GM23338 (cell line): ENCODE data around the gene TNFRSF12A. TPM values are rescaled to one million over a fixed set of nuclear protein-coding genes. Genes with fewer than 3 reads are reported as not detected.

Source experiments
- ATAC-seq: fragments of 200-7000 bp; cut with Tn5 transposase; 3 replicates; pipeline ENCODE4 v1.9.1; 2020
- DNase-seq: peaks from one replicate; pipeline ENCODE4 v3.0.0-alpha.2; 2015; ENCODE audit warnings: low spot score
- H2AFZ ChIP-seq: fragments of 200-600 bp; sonication (generic); 2 replicates; pipeline ENCODE4 v1.8.0; 2016; ENCODE audit warnings: antibody characterized with exemption, mild to moderate bottlenecking, moderate library complexity
- H3F3A ChIP-seq: fragments of 200-600 bp; sonication (generic); replicated peaks from 2 replicates; pipeline ENCODE4 v1.8.0; 2017; ENCODE audit warnings: antibody characterized with exemption, mixed run types, low read depth
- H3K27ac ChIP-seq: fragments of 200-600 bp; sonication (generic); 2 replicates; pipeline ENCODE4 v1.6.1; 2016; ENCODE audit warnings: low read depth
- H3K27me3 ChIP-seq: fragments of 200-600 bp; sonication (generic); 2 replicates; pipeline ENCODE4 v1.8.0; 2016; ENCODE audit warnings: mild to moderate bottlenecking, mixed run types, moderate library complexity; ENCODE audit not compliant: insufficient read depth
- H3K36me3 ChIP-seq: fragments of 200-600 bp; sonication (generic); 2 replicates; pipeline ENCODE4 v1.8.0; 2016; ENCODE audit warnings: mild to moderate bottlenecking; ENCODE audit not compliant: insufficient read depth
- H3K4me1 ChIP-seq: fragments of 200-600 bp; sonication (generic); 2 replicates; pipeline ENCODE4 v1.8.0; 2016; ENCODE audit warnings: mild to moderate bottlenecking, moderate library complexity; ENCODE audit not compliant: insufficient read depth
- H3K4me2 ChIP-seq: fragments of 200-600 bp; sonication (generic); 2 replicates; pipeline ENCODE4 v1.7.1; 2017; ENCODE audit warnings: mixed run types
- H3K4me3 ChIP-seq: fragments of 200-600 bp; sonication (generic); 2 replicates; pipeline ENCODE4 v1.6.1; 2016; ENCODE audit warnings: mixed run types
- H3K79me2 ChIP-seq: fragments of 200-600 bp; sonication (generic); replicated peaks from 2 replicates; pipeline ENCODE4 v1.8.0; 2017; ENCODE audit warnings: mild to moderate bottlenecking; ENCODE audit not compliant: insufficient read depth
- H3K9me2 ChIP-seq: fragments of 200-600 bp; sonication (generic); 2 replicates; pipeline ENCODE4 v1.8.0; 2017; ENCODE audit not compliant: insufficient read depth
- H4K20me1 ChIP-seq: fragments of 200-600 bp; sonication (generic); replicated peaks from 2 replicates; pipeline ENCODE4 v1.8.0; 2017; ENCODE audit warnings: mild to moderate bottlenecking; ENCODE audit not compliant: insufficient read depth
- H3K27ac Mint-ChIP-seq: 2 replicates; pipeline ENCODE4 v1.8.0; 2020; ENCODE audit warnings: inconsistent platforms, mild to moderate bottlenecking, moderate library complexity, mixed read lengths
- H3K27me3 Mint-ChIP-seq: 3 replicates; pipeline ENCODE4 v1.8.0; 2022; ENCODE audit warnings: low read depth, mild to moderate bottlenecking, moderate library complexity, mixed read lengths, inconsistent platforms; ENCODE audit not compliant: insufficient read depth, poor library complexity
- H3K36me3 Mint-ChIP-seq: 3 replicates; pipeline ENCODE4 v1.8.0; 2021; ENCODE audit warnings: low read depth, mild to moderate bottlenecking, inconsistent platforms, moderate library complexity, mixed read lengths
- H3K4me1 Mint-ChIP-seq: 3 replicates; pipeline ENCODE4 v1.8.0; 2020; ENCODE audit warnings: mild to moderate bottlenecking, inconsistent platforms, mixed read lengths
- H3K4me3 Mint-ChIP-seq: 3 replicates; pipeline ENCODE4 v1.8.0; 2021; ENCODE audit warnings: moderate library complexity, mild to moderate bottlenecking, inconsistent platforms, mixed read lengths
- H3K9me3 Mint-ChIP-seq: 3 replicates; pipeline ENCODE4 v1.8.0; 2020; ENCODE audit warnings: moderate library complexity, mild to moderate bottlenecking, inconsistent platforms, mixed read lengths
- CREB1 ChIP-seq: fragments of 250-450 bp; sonication (Bioruptor Pico); IDR thresholded peaks from 2 replicates; pipeline ENCODE4 v1.5.0; 2020; ENCODE audit warnings: low read depth, mild to moderate bottlenecking, moderate library complexity
- EZH2 ChIP-seq: fragments of 200-600 bp; sonication (generic); IDR thresholded peaks from one replicate; pipeline ENCODE4 v1.8.0; 2017; ENCODE audit warnings: antibody characterized with exemption, mild to moderate bottlenecking, low read depth; ENCODE audit not compliant: unreplicated experiment
- EZH2phosphoT487 ChIP-seq: fragments of 200-600 bp; sonication (generic); IDR thresholded peaks from one replicate; pipeline ENCODE4 v1.8.1; 2018; ENCODE audit warnings: antibody characterized with exemption; ENCODE audit not compliant: unreplicated experiment
- JUNB ChIP-seq: IDR thresholded peaks from one replicate; pipeline ENCODE4 v1.6.1; 2016; ENCODE audit warnings: antibody characterized with exemption; ENCODE audit not compliant: unreplicated experiment
- NANOG ChIP-seq: IDR thresholded peaks from 2 replicates; pipeline ENCODE4 v1.6.1; 2016; ENCODE audit warnings: antibody characterized with exemption, borderline replicate concordance
- POLR2AphosphoS5 ChIP-seq: IDR thresholded peaks from 2 replicates; pipeline ENCODE4 v1.6.1; 2016; ENCODE audit warnings: antibody characterized with exemption, low read depth
- STAT1 ChIP-seq: IDR thresholded peaks from one replicate; pipeline ENCODE4 v1.6.1; 2016; ENCODE audit warnings: antibody characterized with exemption; ENCODE audit not compliant: unreplicated experiment
- ZNF114 ChIP-seq: fragments of 250-450 bp; sonication (Bioruptor Pico); IDR thresholded peaks from 2 replicates; pipeline ENCODE4 v1.5.0; 2020; ENCODE audit warnings: mild to moderate bottlenecking, moderate library complexity
- ZNF331 ChIP-seq: fragments of 250-450 bp; sonication (Bioruptor Pico); IDR thresholded peaks from 2 replicates; pipeline ENCODE4 v1.5.0; 2020; ENCODE audit warnings: low read depth, mild to moderate bottlenecking, moderate library complexity
- polyA plus RNA-seq: library from polyadenylated mRNA; unstranded; fragments of >200 nt; fragmentation: Nextera tagmentation; extraction: Ambion mirVana; gene quantifications from 2 replicates; pipeline ENCODE4 v1.2.1, GENCODE V29; 2016
- total RNA-seq: library from RNA; depleted of rRNA; stranded (reverse); fragments of >200 nt; shearing (Covaris generic); gene quantifications from 2 replicates; pipeline ENCODE4 v1.2.3, GENCODE V29; 2014
- TF ChIP-seq, protein P1 (sequence below), 2 experiments: fragments of 200-600 bp in 1 of 2; sonication (generic) in 1 of 2; conservative IDR thresholded peaks; 2 replicates each; pipeline versions ENCODE4 v1.5.1 to v1.6.1; 2016 to 2017; ENCODE audit warnings: antibody characterized with exemption in 2 of 2, low read depth in 2 of 2, mild to moderate bottlenecking in 2 of 2, moderate library complexity in 1 of 2
- TF ChIP-seq, protein P2 (sequence below): IDR thresholded peaks from 2 replicates; pipeline ENCODE4 v1.6.1; 2016; ENCODE audit warnings: antibody characterized with exemption
- TF ChIP-seq, protein P3 (sequence below): fragments of 250-450 bp; sonication (Bioruptor Pico); IDR thresholded peaks from 2 replicates; pipeline ENCODE4 v1.5.0; 2020; ENCODE audit warnings: mild to moderate bottlenecking, moderate library complexity

TNFRSF12A gene
- total and polyA plus RNA-seq, 2 experiments from 2014 or later: 78.0 to 152 TPM

DNA sequence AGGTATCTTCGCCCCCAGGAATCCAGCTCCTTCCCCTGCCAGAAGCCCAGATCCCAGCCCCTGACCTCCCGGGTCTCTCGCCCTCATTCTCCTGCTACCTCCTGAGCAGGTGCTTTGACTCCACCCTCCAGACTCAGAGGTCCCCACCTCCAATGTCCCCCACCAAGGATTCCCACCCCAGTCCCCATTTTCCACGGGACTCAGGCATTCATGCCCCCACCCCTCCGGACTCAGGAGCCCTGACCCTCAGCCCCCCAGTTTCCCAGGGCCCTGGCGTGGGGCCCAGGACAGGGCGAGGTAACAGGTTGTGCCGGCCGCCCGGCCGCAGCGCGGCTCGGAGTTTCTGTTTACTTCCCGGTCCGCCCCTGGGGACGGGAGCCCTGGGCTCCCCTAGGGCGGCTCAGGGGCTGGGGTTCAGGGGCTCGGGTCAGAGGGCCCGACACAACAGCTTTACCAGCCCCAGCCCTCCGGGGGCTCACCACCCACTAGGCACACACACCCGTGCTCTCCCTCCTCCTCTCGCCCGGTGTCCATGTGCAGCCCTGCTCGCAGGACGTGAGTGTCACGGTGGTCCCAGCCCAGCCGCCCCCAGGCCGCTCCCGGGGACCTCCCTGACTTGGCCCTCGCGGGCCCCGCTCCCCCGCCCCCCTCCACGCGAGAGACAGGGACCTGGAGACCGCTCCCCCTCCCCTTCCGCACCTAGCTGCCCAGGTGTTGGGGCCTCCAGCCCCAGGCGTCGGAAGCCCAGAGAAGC is 16.0 kb downstream of the TNFRSF12A start:
- H3K36me3 Mint-ChIP-seq: peaks cover 22% of the 10 kb centered on the region
- Histone ChIP-seq H3K9me2 (no peaks in the 10 kb centered on the region), H3K4me3 (peak overlapping the region; percentile 84), H2AFZ (no peak overlapping the region), H3F3A (peaks cover 22% of the 10 kb centered on the region; the same call in 1 of the 2 replicates), H3K4me2 (peak overlapping the region; percentile 96), H4K20me1 (peaks cover 14% of the 10 kb centered on the region), H3K4me1 (peaks cover 28% of the 10 kb centered on the region; the same call in 1 of the 2 replicates), H3K27ac (no peak overlapping the region), H3K27me3 (no peaks in the 10 kb centered on the region), H3K36me3 (no peaks in the 10 kb centered on the region), H3K79me2 (no peaks in the 10 kb centered on the region)
- H3K4me1 Mint-ChIP-seq: peaks cover 33% of the 10 kb centered on the region
- no peak overlapping the region for H3K27ac Mint-ChIP-seq
- H3K4me3 Mint-ChIP-seq: peak overlapping the region; percentile 79
- peaks cover 4% of the 10 kb centered on the region; the same call in 2 of the 3 replicates for H3K9me3 Mint-ChIP-seq
- ATAC-seq (peak; percentile 49), DNase-seq (peak; percentile 62)
- TF ChIP-seq, protein P1, sequence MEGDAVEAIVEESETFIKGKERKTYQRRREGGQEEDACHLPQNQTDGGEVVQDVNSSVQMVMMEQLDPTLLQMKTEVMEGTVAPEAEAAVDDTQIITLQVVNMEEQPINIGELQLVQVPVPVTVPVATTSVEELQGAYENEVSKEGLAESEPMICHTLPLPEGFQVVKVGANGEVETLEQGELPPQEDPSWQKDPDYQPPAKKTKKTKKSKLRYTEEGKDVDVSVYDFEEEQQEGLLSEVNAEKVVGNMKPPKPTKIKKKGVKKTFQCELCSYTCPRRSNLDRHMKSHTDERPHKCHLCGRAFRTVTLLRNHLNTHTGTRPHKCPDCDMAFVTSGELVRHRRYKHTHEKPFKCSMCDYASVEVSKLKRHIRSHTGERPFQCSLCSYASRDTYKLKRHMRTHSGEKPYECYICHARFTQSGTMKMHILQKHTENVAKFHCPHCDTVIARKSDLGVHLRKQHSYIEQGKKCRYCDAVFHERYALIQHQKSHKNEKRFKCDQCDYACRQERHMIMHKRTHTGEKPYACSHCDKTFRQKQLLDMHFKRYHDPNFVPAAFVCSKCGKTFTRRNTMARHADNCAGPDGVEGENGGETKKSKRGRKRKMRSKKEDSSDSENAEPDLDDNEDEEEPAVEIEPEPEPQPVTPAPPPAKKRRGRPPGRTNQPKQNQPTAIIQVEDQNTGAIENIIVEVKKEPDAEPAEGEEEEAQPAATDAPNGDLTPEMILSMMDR (conservative IDR thresholded peaks at IDR 0.05; ENCODE audit: low read depth in 2 of 2): no peak
- TF ChIP-seq EZH2phosphoT487 (no peak), ZNF114 (no peak), ZNF331 (CRISPR knock-in tag) (no peak), CREB1 (CRISPR knock-in tag) (no peak), JUNB (no peak), POLR2AphosphoS5 (no peak), EZH2 (no peak), STAT1 (no peak), NANOG (no peak)
- TF ChIP-seq, protein P2, sequence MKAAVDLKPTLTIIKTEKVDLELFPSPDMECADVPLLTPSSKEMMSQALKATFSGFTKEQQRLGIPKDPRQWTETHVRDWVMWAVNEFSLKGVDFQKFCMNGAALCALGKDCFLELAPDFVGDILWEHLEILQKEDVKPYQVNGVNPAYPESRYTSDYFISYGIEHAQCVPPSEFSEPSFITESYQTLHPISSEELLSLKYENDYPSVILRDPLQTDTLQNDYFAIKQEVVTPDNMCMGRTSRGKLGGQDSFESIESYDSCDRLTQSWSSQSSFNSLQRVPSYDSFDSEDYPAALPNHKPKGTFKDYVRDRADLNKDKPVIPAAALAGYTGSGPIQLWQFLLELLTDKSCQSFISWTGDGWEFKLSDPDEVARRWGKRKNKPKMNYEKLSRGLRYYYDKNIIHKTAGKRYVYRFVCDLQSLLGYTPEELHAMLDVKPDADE: no peak
- TF ChIP-seq, protein P3, sequence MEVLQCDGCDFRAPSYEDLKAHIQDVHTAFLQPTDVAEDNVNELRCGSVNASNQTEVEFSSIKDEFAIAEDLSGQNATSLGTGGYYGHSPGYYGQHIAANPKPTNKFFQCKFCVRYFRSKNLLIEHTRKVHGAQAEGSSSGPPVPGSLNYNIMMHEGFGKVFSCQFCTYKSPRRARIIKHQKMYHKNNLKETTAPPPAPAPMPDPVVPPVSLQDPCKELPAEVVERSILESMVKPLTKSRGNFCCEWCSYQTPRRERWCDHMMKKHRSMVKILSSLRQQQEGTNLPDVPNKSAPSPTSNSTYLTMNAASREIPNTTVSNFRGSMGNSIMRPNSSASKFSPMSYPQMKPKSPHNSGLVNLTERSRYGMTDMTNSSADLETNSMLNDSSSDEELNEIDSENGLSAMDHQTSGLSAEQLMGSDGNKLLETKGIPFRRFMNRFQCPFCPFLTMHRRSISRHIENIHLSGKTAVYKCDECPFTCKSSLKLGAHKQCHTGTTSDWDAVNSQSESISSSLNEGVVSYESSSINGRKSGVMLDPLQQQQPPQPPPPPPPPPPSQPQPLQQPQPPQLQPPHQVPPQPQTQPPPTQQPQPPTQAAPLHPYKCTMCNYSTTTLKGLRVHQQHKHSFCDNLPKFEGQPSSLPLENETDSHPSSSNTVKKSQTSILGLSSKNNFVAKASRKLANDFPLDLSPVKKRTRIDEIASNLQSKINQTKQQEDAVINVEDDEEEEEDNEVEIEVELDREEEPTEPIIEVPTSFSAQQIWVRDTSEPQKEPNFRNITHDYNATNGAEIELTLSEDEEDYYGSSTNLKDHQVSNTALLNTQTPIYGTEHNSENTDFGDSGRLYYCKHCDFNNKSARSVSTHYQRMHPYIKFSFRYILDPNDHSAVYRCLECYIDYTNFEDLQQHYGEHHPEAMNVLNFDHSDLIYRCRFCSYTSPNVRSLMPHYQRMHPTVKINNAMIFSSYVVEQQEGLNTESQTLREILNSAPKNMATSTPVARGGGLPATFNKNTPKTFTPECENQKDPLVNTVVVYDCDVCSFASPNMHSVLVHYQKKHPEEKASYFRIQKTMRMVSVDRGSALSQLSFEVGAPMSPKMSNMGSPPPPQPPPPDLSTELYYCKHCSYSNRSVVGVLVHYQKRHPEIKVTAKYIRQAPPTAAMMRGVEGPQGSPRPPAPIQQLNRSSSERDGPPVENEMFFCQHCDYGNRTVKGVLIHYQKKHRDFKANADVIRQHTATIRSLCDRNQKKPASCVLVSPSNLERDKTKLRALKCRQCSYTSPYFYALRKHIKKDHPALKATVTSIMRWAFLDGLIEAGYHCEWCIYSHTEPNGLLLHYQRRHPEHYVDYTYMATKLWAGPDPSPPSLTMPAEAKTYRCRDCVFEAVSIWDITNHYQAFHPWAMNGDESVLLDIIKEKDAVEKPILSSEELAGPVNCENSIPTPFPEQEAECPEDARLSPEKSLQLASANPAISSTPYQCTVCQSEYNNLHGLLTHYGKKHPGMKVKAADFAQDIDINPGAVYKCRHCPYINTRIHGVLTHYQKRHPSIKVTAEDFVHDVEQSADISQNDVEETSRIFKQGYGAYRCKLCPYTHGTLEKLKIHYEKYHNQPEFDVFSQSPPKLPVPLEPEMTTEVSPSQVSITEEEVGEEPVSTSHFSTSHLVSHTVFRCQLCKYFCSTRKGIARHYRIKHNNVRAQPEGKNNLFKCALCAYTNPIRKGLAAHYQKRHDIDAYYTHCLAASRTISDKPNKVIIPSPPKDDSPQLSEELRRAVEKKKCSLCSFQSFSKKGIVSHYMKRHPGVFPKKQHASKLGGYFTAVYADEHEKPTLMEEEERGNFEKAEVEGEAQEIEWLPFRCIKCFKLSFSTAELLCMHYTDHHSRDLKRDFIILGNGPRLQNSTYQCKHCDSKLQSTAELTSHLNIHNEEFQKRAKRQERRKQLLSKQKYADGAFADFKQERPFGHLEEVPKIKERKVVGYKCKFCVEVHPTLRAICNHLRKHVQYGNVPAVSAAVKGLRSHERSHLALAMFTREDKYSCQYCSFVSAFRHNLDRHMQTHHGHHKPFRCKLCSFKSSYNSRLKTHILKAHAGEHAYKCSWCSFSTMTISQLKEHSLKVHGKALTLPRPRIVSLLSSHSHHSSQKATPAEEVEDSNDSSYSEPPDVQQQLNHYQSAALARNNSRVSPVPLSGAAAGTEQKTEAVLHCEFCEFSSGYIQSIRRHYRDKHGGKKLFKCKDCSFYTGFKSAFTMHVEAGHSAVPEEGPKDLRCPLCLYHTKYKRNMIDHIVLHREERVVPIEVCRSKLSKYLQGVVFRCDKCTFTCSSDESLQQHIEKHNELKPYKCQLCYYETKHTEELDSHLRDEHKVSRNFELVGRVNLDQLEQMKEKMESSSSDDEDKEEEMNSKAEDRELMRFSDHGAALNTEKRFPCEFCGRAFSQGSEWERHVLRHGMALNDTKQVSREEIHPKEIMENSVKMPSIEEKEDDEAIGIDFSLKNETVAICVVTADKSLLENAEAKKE (CRISPR knock-in tag): no peak
- H3K27me3 Mint-ChIP-seq: peaks cover 24% of the 10 kb centered on the region
